HCT116 (cell line): ENCODE data around the gene ATF7IP. TPM values are rescaled to one million over a fixed set of nuclear protein-coding genes. Genes with fewer than 3 reads are reported as not detected.
A peak's percentile ranks its signal among the peaks of the same experiment; 100 is the strongest.

Experiments used
- ATAC-seq: fragments of 200-7000 bp; cut with Tn5 transposase; 2 replicates; pipeline ENCODE4 v1.9.1; 2020; ENCODE audit warnings: mild to moderate bottlenecking, moderate library complexity
- BruUV-seq: library from RNA; stranded (reverse); fragments of 400-500 nt; replicated peaks from 2 replicates; lab custom pipeline; 2021; lab: Mats Ljungman, UMichigan
- CTCF ChIA-PET: fragments of 300-600 bp; sonication (Branson Sonifier 250); formaldehyde crosslinking; loops from one replicate; lab custom pipeline; 2021; ENCODE audit warnings: antibody characterized with exemption; lab: Charles Lee
- POLR2A ChIA-PET: fragments of 300-600, 350-600 bp; sonication (Branson Sonifier 250); formaldehyde crosslinking; loops from one replicate; lab custom pipeline; 2021; ENCODE audit warnings: antibody characterized with exemption; lab: Charles Lee
- RAD21 ChIA-PET, 2 experiments: fragments of 300-600 bp; sonication (Branson Sonifier 250); formaldehyde crosslinking; loops; one replicate each; lab custom pipeline; 2023; ENCODE audit warnings: low total read pairs in 2 of 2; ENCODE audit not compliant: uncharacterized antibody in 2 of 2, unreplicated experiment in 2 of 2, low non-redundant PET in 1 of 2; lab: Charles Lee
- DNase-seq: peaks from one replicate; pipeline ENCODE4 v3.0.0-alpha.2; 2010; ENCODE audit warnings: low read depth, low spot score
- H2AFZ ChIP-seq: fragments of 200-600 bp; shearing (Covaris generic), sonication (generic); 2 replicates; pipeline ENCODE4 v1.6.1; 2017; ENCODE audit warnings: low read depth, mixed run types, mixed read lengths, antibody characterized with exemption, low read length; ENCODE audit not compliant: poor library complexity, severe bottlenecking
- H3K27ac ChIP-seq: 2 replicates; pipeline ENCODE4 v1.5.1; 2012; ENCODE audit warnings: low read depth, low read length
- H3K27me3 ChIP-seq: fragments of 200-600 bp; sonication (generic); 2 replicates; pipeline ENCODE4 v1.6.1; 2016; ENCODE audit warnings: mixed run types, low read length, mixed read lengths; ENCODE audit not compliant: insufficient read depth
- H3K36me3 ChIP-seq, 2 experiments: fragments of 200-500 bp in 1 of 2; fragments of 200-600 bp in 1 of 2; sonication (Bioruptor generic) in 1 of 2; sonication (generic) in 1 of 2; 2 replicates each; pipeline versions ENCODE4 v1.5.1 to v1.6.1; 2014 to 2016; ENCODE audit warnings: low read length in 2 of 2, inconsistent platforms in 1 of 2, mixed read lengths in 1 of 2, mixed run types in 1 of 2; ENCODE audit not compliant: insufficient read depth in 2 of 2, control insufficient read depth in 1 of 2
- H3K4me1 ChIP-seq, 2 experiments: fragments of 200-600 bp in 1 of 2; sonication (generic) in 1 of 2; 2 replicates each; pipeline versions ENCODE4 v1.5.1 to v1.6.1; 2012 to 2017; ENCODE audit warnings: low read length in 2 of 2, inconsistent platforms in 1 of 2, mild to moderate bottlenecking in 1 of 2, mixed read lengths in 1 of 2, mixed run types in 1 of 2, moderate library complexity in 1 of 2; ENCODE audit not compliant: insufficient read depth in 2 of 2, control insufficient read depth in 1 of 2
- H3K4me2 ChIP-seq: fragments of 200-600 bp; sonication (generic); 2 replicates; pipeline ENCODE4 v1.6.1; 2017; ENCODE audit warnings: mixed run types, low read length, mixed read lengths
- H3K4me3 ChIP-seq, 2 experiments: fragments of 200-600 bp in 1 of 2; sonication (generic) in 1 of 2; replicated peaks in 1 of 2; 2 replicates each; pipeline ENCODE4 v1.5.1; 2011 to 2016; ENCODE audit warnings: low read length in 2 of 2, control low read depth in 1 of 2, low read depth in 1 of 2, mild to moderate bottlenecking in 1 of 2, mixed read lengths in 1 of 2, mixed run types in 1 of 2
- H3K79me2 ChIP-seq: fragments of 200-600 bp; sonication (generic); 2 replicates; pipeline ENCODE4 v1.6.1; 2017; ENCODE audit warnings: mild to moderate bottlenecking, mixed run types, low read length, moderate library complexity, mixed read lengths; ENCODE audit not compliant: insufficient read depth
- H3K9ac ChIP-seq: fragments of 200-600 bp; sonication (generic); 2 replicates; pipeline ENCODE4 v1.6.1; 2016; ENCODE audit warnings: low read length, mixed read lengths
- H3K9me2 ChIP-seq: fragments of 200-600 bp; sonication (generic), shearing (Covaris generic); 2 replicates; pipeline ENCODE4 v1.6.1; 2017; ENCODE audit warnings: mixed run types, mild to moderate bottlenecking, moderate library complexity; ENCODE audit not compliant: insufficient read depth
- H3K9me3 ChIP-seq, 2 experiments: fragments of 200-500 bp in 1 of 2; fragments of 200-600 bp in 1 of 2; sonication (Bioruptor generic) in 1 of 2; sonication (generic) in 1 of 2; 2 replicates each; pipeline ENCODE4 v1.6.1; 2014 to 2017; ENCODE audit warnings: low read length in 2 of 2, mixed read lengths in 2 of 2, inconsistent platforms in 1 of 2, low read depth in 1 of 2, mild to moderate bottlenecking in 1 of 2, mixed run types in 1 of 2, moderate library complexity in 1 of 2; ENCODE audit not compliant: control insufficient read depth in 1 of 2, insufficient read depth in 1 of 2
- H4K20me1 ChIP-seq: fragments of 200-600 bp; sonication (generic), shearing (Covaris generic); 2 replicates; pipeline ENCODE4 v1.6.1; 2017; ENCODE audit warnings: mixed run types, mild to moderate bottlenecking, moderate library complexity; ENCODE audit not compliant: insufficient read depth
- CBX3 ChIP-seq: IDR thresholded peaks from 2 replicates; pipeline ENCODE4 v1.6.1; 2012; ENCODE audit warnings: low read depth
- EGR1 ChIP-seq: IDR thresholded peaks from 2 replicates; pipeline ENCODE4 v1.6.1; 2012; ENCODE audit warnings: low read depth
- MAX ChIP-seq: IDR thresholded peaks from 2 replicates; pipeline ENCODE4 v1.6.1; 2012
- POLR2AphosphoS5 ChIP-seq: IDR thresholded peaks from 2 replicates; pipeline ENCODE4 v1.6.1; 2011; ENCODE audit warnings: mild to moderate bottlenecking, low read depth, low read length, moderate library complexity
- SIN3A ChIP-seq: IDR thresholded peaks from 2 replicates; pipeline ENCODE4 v1.6.1; 2012; ENCODE audit warnings: low read depth
- YY1 ChIP-seq: IDR thresholded peaks from 2 replicates; pipeline ENCODE4 v1.6.1; 2011; ENCODE audit warnings: low read length, low read depth, moderate library complexity, mild to moderate bottlenecking; ENCODE audit not compliant: insufficient replicate concordance; ENCODE audit errors: extremely low read depth
- ZBTB33 ChIP-seq: IDR thresholded peaks from 2 replicates; pipeline ENCODE4 v1.6.1; 2011; ENCODE audit warnings: mild to moderate bottlenecking, low read length, moderate library complexity; ENCODE audit not compliant: insufficient replicate concordance; ENCODE audit errors: extremely low read depth
- ZFX ChIP-seq: fragments of 450-650 bp; IDR thresholded peaks from 2 replicates; pipeline ENCODE4 v1.6.1; 2017
- intact Hi-C: fragments of 100-400 bp; cut with micrococcal nuclease; formaldehyde crosslinking; loops from 2 replicates; pipeline ENCODE4 v1.10.0; 2022
- total RNA-seq: library from RNA; stranded (reverse); gene quantifications from one replicate; pipeline ENCODE4 v1.2.1, GENCODE V29; 2021; ENCODE audit not compliant: unreplicated experiment
- TF ChIP-seq, protein P1 (sequence below): IDR thresholded peaks from 2 replicates; pipeline ENCODE4 v1.6.1; 2012

The ATF7IP gene
- total RNA-seq, 1 experiment from 2014 or later, result 38.6 TPM

- no peak for TF ChIP-seq CBX3
- TF ChIP-seq EGR1, result no peak
- no peak for TF ChIP-seq SIN3A
- TF ChIP-seq ZFX, result no peak
- TF ChIP-seq POLR2AphosphoS5, result no peak
These were observed 106.0 kb downstream of the ATF7IP start (continued) for GRCh38 chr12:14471497-14471896.

DNA sequence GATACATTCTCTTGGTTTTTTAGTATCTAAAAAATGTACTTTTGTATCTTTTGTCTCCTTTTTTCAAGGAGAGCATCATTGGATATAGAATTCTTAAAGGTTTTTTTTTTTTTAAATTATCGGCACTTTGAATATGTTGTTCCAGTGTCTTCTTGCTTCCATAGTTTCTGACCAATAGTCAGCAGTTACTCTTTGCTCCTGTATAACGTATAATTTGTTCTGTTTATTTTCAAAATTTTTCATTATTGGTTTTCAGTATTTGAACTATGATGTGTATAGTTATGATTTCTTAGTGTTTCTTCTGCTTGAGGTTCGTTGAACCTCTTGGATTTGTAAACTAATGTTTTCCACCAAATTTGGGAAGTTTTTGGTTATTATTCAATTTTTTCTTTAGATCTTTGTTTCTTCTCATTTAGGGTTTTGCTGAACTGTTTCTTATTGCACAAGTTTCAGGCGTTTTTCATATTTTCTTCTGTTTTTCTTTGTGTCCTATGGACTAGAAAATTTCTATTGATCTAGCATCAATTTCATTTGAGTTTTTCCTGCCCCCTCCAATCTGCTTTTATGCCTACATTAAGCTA lies 108.3 kb downstream of the ATF7IP start:
- Histone ChIP-seq H3K27me3 (no peaks in the 10 kb centered on the region), H2AFZ (no peak overlapping the region), H3K9me3 (peaks cover 4 to 8% of the 10 kb centered on the region in 2 experiments; a peak in 3 of 4 replicates), H3K9me2 (no peaks in the 10 kb centered on the region), H3K4me2 (no peak overlapping the region), H3K79me2 (no peaks in the 10 kb centered on the region), H3K4me3 (no peak overlapping the region), H3K4me1 (no peaks in the 10 kb centered on the region), H3K9ac (no peak overlapping the region), H4K20me1 (no peaks in the 10 kb centered on the region), H3K36me3 (peaks cover 0 to 23% of the 10 kb centered on the region in 2 experiments; a peak in 2 of 4 replicates), H3K27ac (no peak overlapping the region)
- CTCF ChIA-PET, result no interaction called here
- intact Hi-C loops, result no loop called here
- RAD21 ChIA-PET, result no interaction called here
- POLR2A ChIA-PET, result no interaction called here
- DNase-seq (peak; percentile 3), ATAC-seq (no peak)
- no TSS peak for BruUV-seq
- TF ChIP-seq YY1, result no peak
- TF ChIP-seq MAX, result no peak
- TF ChIP-seq, protein P1, sequence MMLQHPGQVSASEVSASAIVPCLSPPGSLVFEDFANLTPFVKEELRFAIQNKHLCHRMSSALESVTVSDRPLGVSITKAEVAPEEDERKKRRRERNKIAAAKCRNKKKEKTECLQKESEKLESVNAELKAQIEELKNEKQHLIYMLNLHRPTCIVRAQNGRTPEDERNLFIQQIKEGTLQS, result no peak
- peak; percentile 82; the same call in 1 of the 2 replicates for TF ChIP-seq CBX3
- TF ChIP-seq ZBTB33, result no peak
